ENCODE measurements around the gene AGR2.

GRCh38 chr7:16850614-16851466 lies 46.0 kb upstream of the AGR2 start:
- TF ChIP-seq CTCF (conservative IDR thresholded peaks at IDR 0.05; ENCODE audit: low read depth, low read length), result no peak
- no peak for TF ChIP-seq MAFK (IDR thresholded peaks at IDR 0.05; ENCODE audit: low read depth, low read length)
- no peak for TF ChIP-seq RAD21 (IDR thresholded peaks at IDR 0.05; ENCODE audit: low read length)
- TF ChIP-seq BHLHE40 (IDR thresholded peaks at IDR 0.05; ENCODE audit: low read depth, low read length), result no peak
- TF ChIP-seq POLR2A (IDR thresholded peaks at IDR 0.05; ENCODE audit: low read depth, low read length), result no peak
- TF ChIP-seq SMC3 (IDR thresholded peaks at IDR 0.05; ENCODE audit: low read depth, low read length), result no peak
- no peak for TF ChIP-seq MXI1 (IDR thresholded peaks at IDR 0.05; ENCODE audit: borderline replicate concordance, low read depth, low read length)
- TF ChIP-seq NFE2L2 (IDR thresholded peaks at IDR 0.05; ENCODE audit: low read depth, low read length), result no peak
- no peak for TF ChIP-seq ELK1 (IDR thresholded peaks at IDR 0.05; ENCODE audit: borderline replicate concordance, low read depth, low read length)
